Peyer's patch (tissue), 4 donors: Measurements from ENCODE around the gene SIGLEC1. TPM values are rescaled to one million over a fixed set of nuclear protein-coding genes. Genes with fewer than 3 reads are reported as not detected.

Experiments used
- DNase-seq, 3 donors: peaks; one replicate each; pipeline ENCODE4 v3.0.0-alpha.2; 2017 to 2019
- H3K27ac ChIP-seq, 4 donors: fragments of 200-600 bp; sonication (generic); one replicate each; pipeline ENCODE4 v1.5.1; 2016 to 2019
- H3K27me3 ChIP-seq, 2 donors: fragments of 200-600 bp; sonication (generic); one replicate each; pipeline ENCODE4 v1.5.1; 2019
- H3K36me3 ChIP-seq, 3 donors: fragments of 200-600 bp; sonication (generic); one replicate each; pipeline ENCODE4 v1.5.1; 2016 to 2019
- H3K4me1 ChIP-seq, 4 donors: fragments of 200-600 bp; sonication (generic); one replicate each; pipeline ENCODE4 v1.5.1; 2016 to 2019
- H3K4me3 ChIP-seq, 4 donors: fragments of 200-600 bp; sonication (generic); 1 replicate in 3 of 4; 2 replicates in 1 of 4; pipeline ENCODE4 v1.5.1; 2016 to 2019; ENCODE audit warnings: mild to moderate bottlenecking in 1 of 4
- H3K9me3 ChIP-seq, 4 donors: fragments of 200-600 bp; sonication (generic); one replicate each; pipeline ENCODE4 v1.5.1; 2016 to 2019; ENCODE audit warnings: mild to moderate bottlenecking in 1 of 4
- CTCF ChIP-seq, 6 experiments: fragments of 450-650 bp in 4 of 6; fragments of 200-600 bp in 2 of 6; sonication (generic) in 1 of 6; IDR thresholded peaks; one replicate each; pipeline ENCODE4 v1.5.1; 2017 to 2019; ENCODE audit warnings: antibody characterized with exemption in 6 of 6, mild to moderate bottlenecking in 3 of 6, moderate library complexity in 1 of 6
- POLR2A ChIP-seq, 2 donors: fragments of 450-650 bp; IDR thresholded peaks; one replicate each; pipeline ENCODE4 v1.5.1; 2017; ENCODE audit warnings: antibody characterized with exemption in 2 of 2, mild to moderate bottlenecking in 2 of 2, moderate library complexity in 2 of 2
- total RNA-seq, 4 donors: library from RNA; depleted of rRNA; stranded (reverse); fragments of >200 nt; gene quantifications; one replicate each; pipeline ENCODE4 v1.1.0, GENCODE V29; 2016

Gene SIGLEC1
- total RNA-seq, 4 donors from 2014 or later = 2.3 to 10.7 (median 7.8) TPM

GRCh38 chr20:3739054-3739925, 26.9 kb upstream of the SIGLEC1 start:
- H3K27me3 ChIP-seq = no peaks in the 10 kb centered on the region
- H3K27ac ChIP-seq = peak overlapping the region in 2 of 4 donors; percentile 35 to 59
- no peak overlapping the region for H3K4me3 ChIP-seq
- DNase-seq = no peak
- no peak for TF ChIP-seq POLR2A (IDR thresholded peaks at IDR 0.05)
- H3K4me1 ChIP-seq = peaks cover 0 to 8% (median 0%) of the 10 kb centered on the region in 4 donors
- H3K9me3 ChIP-seq = no peaks in the 10 kb centered on the region
- no peaks in the 10 kb centered on the region for H3K36me3 ChIP-seq

DNA sequence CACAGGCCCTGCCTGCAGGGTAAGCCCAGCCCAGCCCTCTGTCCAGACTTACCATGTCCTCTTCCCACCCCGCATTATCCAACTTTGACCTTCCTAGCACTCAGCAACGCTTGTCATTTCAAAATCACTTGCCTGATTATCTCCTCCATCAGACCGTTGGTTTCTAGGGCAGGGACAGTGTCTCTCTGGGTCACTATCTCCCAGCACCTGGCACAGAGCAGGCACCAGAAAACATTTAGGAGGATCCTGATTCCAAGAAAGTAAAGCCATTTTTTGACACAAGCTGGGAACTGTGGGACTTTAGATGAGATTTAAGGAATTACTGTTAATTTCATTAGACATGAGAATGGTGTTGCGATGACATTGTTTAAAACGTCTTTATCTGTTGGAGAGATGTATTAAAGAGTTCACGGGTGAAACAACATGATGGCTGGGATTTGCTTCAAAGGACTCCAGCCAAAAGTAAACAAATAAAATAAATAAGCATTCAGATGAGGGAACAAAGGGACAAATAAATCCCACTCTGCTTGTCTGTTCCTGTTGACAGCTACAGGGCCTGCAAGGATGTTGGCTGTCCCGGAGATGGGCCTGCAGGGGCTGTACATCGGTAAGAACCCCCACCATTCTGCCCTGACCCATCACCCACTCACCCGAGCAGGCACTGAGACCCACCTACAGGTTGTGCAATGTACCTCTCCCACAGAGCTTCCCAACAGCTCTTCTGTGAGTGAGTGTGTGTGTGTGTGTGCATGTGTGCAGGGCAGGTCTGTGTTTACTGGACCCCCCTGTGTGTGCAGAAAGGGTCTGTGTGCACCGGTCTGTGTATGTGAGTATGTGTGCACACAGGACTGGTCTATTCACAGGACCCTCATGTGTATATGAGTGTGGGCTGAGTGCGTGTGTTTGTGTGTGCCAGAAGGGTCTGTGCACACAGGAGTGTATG, 26.0 kb upstream of the SIGLEC1 start:
- Histone ChIP-seq H3K27me3 (no peaks in the 10 kb centered on the region), H3K36me3 (no peaks in the 10 kb centered on the region), H3K27ac (no peak overlapping the region), H3K4me1 (peaks cover 0 to 16% (median 0%) of the 10 kb centered on the region in 4 donors), H3K9me3 (no peaks in the 10 kb centered on the region), H3K4me3 (no peak overlapping the region)
- no peak for DNase-seq
- TF ChIP-seq POLR2A (IDR thresholded peaks at IDR 0.05) (no peak), CTCF (IDR thresholded peaks at IDR 0.05) (no peak)

GRCh38 chr20:3735768-3736167, 23.4 kb upstream of the SIGLEC1 start:
- H3K4me1 ChIP-seq = peaks cover 0 to 20% (median 0%) of the 10 kb centered on the region in 4 donors
- no peak for DNase-seq
- no peaks in the 10 kb centered on the region for H3K9me3 ChIP-seq
- no peak overlapping the region for H3K27ac ChIP-seq
- no peaks in the 10 kb centered on the region for H3K36me3 ChIP-seq
- TF ChIP-seq CTCF (IDR thresholded peaks at IDR 0.05) = no peak
- no peak for TF ChIP-seq POLR2A (IDR thresholded peaks at IDR 0.05)
- H3K27me3 ChIP-seq = peaks cover 0 to 5% of the 10 kb centered on the region in 2 donors
- H3K4me3 ChIP-seq = no peak overlapping the region

DNA sequence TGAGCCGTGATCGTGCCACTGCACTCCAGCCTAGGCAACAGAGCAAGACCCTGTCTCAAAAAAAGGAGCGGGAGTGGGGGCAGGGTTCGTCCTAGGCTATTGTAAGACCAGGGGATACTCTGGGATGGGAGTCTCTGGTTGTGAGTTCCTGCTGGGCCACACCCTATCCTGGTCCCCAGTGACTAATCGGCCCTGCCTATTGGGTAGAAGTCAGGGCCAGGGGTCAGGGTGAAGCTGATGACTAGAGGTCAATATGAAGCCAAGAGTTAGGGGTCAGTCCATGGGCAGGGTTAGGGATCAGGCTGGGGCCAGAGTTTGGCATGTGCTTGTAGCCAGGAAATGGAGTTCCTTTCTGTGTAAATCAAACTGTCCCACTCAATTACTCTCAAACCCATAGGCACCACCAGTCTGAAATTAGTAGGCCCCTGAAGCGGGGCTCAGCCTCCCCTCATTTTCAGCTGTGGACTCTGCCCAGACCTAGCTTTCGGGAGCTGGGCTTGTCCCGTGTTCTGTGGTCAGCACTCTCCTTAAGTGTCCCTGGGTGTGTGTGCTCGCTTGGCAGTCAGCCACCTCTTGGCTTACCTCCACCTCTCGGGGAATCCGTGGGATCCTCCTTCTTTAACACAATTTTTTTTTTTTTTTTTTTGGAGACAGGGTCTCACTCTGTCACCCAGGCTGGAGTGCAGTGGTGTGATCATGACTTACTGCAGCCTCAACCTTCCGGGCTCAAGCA, 21.9 kb upstream of the SIGLEC1 start:
- Histone ChIP-seq H3K36me3 (no peaks in the 10 kb centered on the region), H3K4me3 (no peak overlapping the region), H3K9me3 (no peaks in the 10 kb centered on the region), H3K27me3 (peaks cover 0 to 5% of the 10 kb centered on the region in 2 donors), H3K27ac (peak overlapping the region in 1 of 4 donors; percentile 46), H3K4me1 (peaks cover 0 to 20% (median 0%) of the 10 kb centered on the region in 4 donors)
- peak in 1 of 3 donors; percentile 56 for DNase-seq
- TF ChIP-seq CTCF (IDR thresholded peaks at IDR 0.05) = no peak
- TF ChIP-seq POLR2A (IDR thresholded peaks at IDR 0.05) = no peak

GRCh38 chr20:3733119-3733995, 21.0 kb upstream of the SIGLEC1 start:
- no peaks in the 10 kb centered on the region for H3K9me3 ChIP-seq
- peaks cover 0 to 20% (median 0%) of the 10 kb centered on the region in 4 donors for H3K4me1 ChIP-seq
- peak overlapping the region in 2 of 4 donors; percentile 35 to 46 for H3K27ac ChIP-seq
- peak overlapping the region in 3 of 4 donors; percentile 12 to 38 (median 38) for H3K4me3 ChIP-seq
- no peak for DNase-seq
- no peak for TF ChIP-seq POLR2A (IDR thresholded peaks at IDR 0.05)
- no peak for TF ChIP-seq CTCF (IDR thresholded peaks at IDR 0.05)
- peaks cover 0 to 5% of the 10 kb centered on the region in 2 donors for H3K27me3 ChIP-seq
- H3K36me3 ChIP-seq = no peaks in the 10 kb centered on the region
